Lower leg skin (tissue), 3 donors: ENCODE measurements around the gene UBE2G1.

Source experiments
- POLR2A ChIP-seq, 2 donors: fragments of 450-650 bp; IDR thresholded peaks; one replicate each; pipeline ENCODE4 v1.6.1; 2016 to 2017; ENCODE audit warnings: antibody characterized with exemption in 2 of 2, mild to moderate bottlenecking in 1 of 2, moderate library complexity in 1 of 2
- TF ChIP-seq, protein P1 (sequence below), 3 donors: fragments of 450-650 bp; IDR thresholded peaks; one replicate each; pipeline ENCODE4 v1.5.1; 2016; ENCODE audit warnings: antibody characterized with exemption in 3 of 3, mild to moderate bottlenecking in 3 of 3, moderate library complexity in 2 of 3

DNA sequence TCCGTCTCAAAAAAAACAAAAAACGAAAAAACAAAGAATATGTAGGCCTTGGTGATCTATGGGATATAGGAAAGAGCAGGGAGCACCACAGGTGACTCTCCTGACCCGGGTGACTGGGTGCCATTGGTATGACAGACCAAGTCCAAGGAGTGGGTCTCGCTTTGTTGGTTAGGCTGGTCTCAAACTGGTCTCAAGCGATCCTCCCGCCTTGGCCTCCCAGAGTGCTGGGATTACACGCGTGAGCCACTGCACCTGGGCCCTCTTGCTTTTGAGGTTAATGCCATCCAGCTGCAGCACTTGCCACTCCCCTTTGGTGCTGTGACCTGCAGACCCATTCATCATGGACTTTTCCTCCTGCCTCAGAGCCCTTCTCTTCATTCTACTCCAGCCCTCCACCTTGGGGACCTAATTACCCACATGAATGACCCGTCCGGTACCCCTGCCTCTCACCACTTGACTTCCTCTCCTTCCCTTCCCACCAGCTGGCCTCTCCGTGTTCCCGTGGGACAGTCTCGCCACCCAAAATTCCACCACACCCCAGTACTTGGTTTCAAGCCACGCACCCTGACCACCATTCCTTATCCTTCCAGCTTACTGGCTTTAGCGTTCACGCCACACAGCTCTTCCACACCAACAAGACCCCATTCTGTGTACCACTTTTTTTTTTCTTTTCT lies 3.2 kb upstream of the UBE2G1 start:
- TF ChIP-seq, protein P1, sequence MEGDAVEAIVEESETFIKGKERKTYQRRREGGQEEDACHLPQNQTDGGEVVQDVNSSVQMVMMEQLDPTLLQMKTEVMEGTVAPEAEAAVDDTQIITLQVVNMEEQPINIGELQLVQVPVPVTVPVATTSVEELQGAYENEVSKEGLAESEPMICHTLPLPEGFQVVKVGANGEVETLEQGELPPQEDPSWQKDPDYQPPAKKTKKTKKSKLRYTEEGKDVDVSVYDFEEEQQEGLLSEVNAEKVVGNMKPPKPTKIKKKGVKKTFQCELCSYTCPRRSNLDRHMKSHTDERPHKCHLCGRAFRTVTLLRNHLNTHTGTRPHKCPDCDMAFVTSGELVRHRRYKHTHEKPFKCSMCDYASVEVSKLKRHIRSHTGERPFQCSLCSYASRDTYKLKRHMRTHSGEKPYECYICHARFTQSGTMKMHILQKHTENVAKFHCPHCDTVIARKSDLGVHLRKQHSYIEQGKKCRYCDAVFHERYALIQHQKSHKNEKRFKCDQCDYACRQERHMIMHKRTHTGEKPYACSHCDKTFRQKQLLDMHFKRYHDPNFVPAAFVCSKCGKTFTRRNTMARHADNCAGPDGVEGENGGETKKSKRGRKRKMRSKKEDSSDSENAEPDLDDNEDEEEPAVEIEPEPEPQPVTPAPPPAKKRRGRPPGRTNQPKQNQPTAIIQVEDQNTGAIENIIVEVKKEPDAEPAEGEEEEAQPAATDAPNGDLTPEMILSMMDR (IDR thresholded peaks at IDR 0.05) = no peak
- TF ChIP-seq POLR2A (IDR thresholded peaks at IDR 0.05) = no peak
